RWPE2 (cell line): ENCODE data around the gene PEAK1.

Experiments used
- ATAC-seq: fragments of 200-7000 bp; cut with Tn5 transposase; 3 replicates; pipeline ENCODE4 v1.9.1; 2021; ENCODE audit warnings: low read depth
- DNase-seq: peaks from one replicate; pipeline ENCODE4 v3.0.0-alpha.2; 2020; ENCODE audit warnings: low spot score
- H3K27ac ChIP-seq: fragments of 450-650 bp; 2 replicates; pipeline ENCODE4 v1.5.1; 2017; ENCODE audit warnings: mild to moderate bottlenecking; ENCODE audit not compliant: poor library complexity, severe bottlenecking
- H3K27me3 ChIP-seq: fragments of 250-450 bp; sonication (Bioruptor Pico); 2 replicates; pipeline ENCODE4 v1.5.1; 2021; ENCODE audit warnings: mild to moderate bottlenecking, moderate library complexity; ENCODE audit not compliant: insufficient read depth, poor library complexity, severe bottlenecking
- H3K36me3 ChIP-seq: fragments of 250-450 bp; sonication (Bioruptor Pico); 2 replicates; pipeline ENCODE4 v1.5.1; 2020; ENCODE audit warnings: low read depth, mild to moderate bottlenecking, moderate library complexity
- H3K4me1 ChIP-seq: fragments of 250-450 bp; sonication (Bioruptor Pico); 2 replicates; pipeline ENCODE4 v1.5.1; 2021; ENCODE audit warnings: mild to moderate bottlenecking, moderate library complexity; ENCODE audit not compliant: insufficient read depth, poor library complexity, severe bottlenecking
- H3K4me3 ChIP-seq: fragments of 250-450 bp; sonication (Bioruptor Pico); 2 replicates; pipeline ENCODE4 v1.5.1; 2021; ENCODE audit warnings: mild to moderate bottlenecking, moderate library complexity; ENCODE audit not compliant: severe bottlenecking
- H3K9me3 ChIP-seq: fragments of 250-450 bp; sonication (Bioruptor Pico); 2 replicates; pipeline ENCODE4 v1.5.1; 2021; ENCODE audit warnings: mild to moderate bottlenecking, moderate library complexity; ENCODE audit not compliant: severe bottlenecking
- CTCF ChIP-seq: fragments of 450-650 bp; IDR thresholded peaks from one replicate; pipeline ENCODE4 v1.5.1; 2017; ENCODE audit warnings: mild to moderate bottlenecking, moderate library complexity; ENCODE audit not compliant: poor library complexity, severe bottlenecking

PEAK1 gene

GRCh38 chr15:77058468-77058867 is 361.4 kb downstream of the PEAK1 start:
- DNase-seq: no peak
- Histone ChIP-seq H3K27ac (no peak overlapping the region), H3K9me3 (no peaks in the 10 kb centered on the region), H3K4me3 (no peak overlapping the region), H3K27me3 (no peaks in the 10 kb centered on the region), H3K36me3 (peaks cover 20% of the 10 kb centered on the region), H3K4me1 (peaks cover 41% of the 10 kb centered on the region)
- TF ChIP-seq CTCF: no peak
- no peak for ATAC-seq

- Histone ChIP-seq H3K27ac (peak overlapping the region; percentile 0), H3K4me1 (peaks cover 40% of the 10 kb centered on the region), H3K36me3 (peaks cover 25% of the 10 kb centered on the region), H3K4me3 (no peak overlapping the region), H3K27me3 (no peaks in the 10 kb centered on the region), H3K9me3 (no peaks in the 10 kb centered on the region)
- DNase-seq (no peak), ATAC-seq (peak; percentile 74)
- no peak for TF ChIP-seq CTCF
These were observed 362.2 kb downstream of the PEAK1 start for GRCh38 chr15:77057685-77058084.

GRCh38 chr15:77057072-77057471 is 362.8 kb downstream of the PEAK1 start:
- peak overlapping the region; percentile 0 for H3K27ac ChIP-seq
- peaks cover 31% of the 10 kb centered on the region for H3K36me3 ChIP-seq
- ATAC-seq: no peak
- no peak for TF ChIP-seq CTCF
- H3K4me1 ChIP-seq: peaks cover 40% of the 10 kb centered on the region
- no peaks in the 10 kb centered on the region for H3K27me3 ChIP-seq
- H3K9me3 ChIP-seq: no peaks in the 10 kb centered on the region
- no peak for DNase-seq
- H3K4me3 ChIP-seq: no peak overlapping the region

GRCh38 chr15:77053709-77054108 is 366.2 kb downstream of the PEAK1 start:
- Histone ChIP-seq H3K4me3 (no peak overlapping the region), H3K27ac (no peak overlapping the region), H3K36me3 (peaks cover 48% of the 10 kb centered on the region), H3K27me3 (no peaks in the 10 kb centered on the region), H3K9me3 (no peaks in the 10 kb centered on the region), H3K4me1 (peaks cover 17% of the 10 kb centered on the region)
- ATAC-seq (peak; percentile 41; the same call in 1 of the 3 replicates), DNase-seq (no peak)
- TF ChIP-seq CTCF: no peak

- no peak for TF ChIP-seq CTCF
- Histone ChIP-seq H3K4me3 (no peak overlapping the region), H3K27me3 (no peaks in the 10 kb centered on the region), H3K9me3 (no peaks in the 10 kb centered on the region), H3K27ac (no peak overlapping the region), H3K4me1 (peaks cover 7% of the 10 kb centered on the region), H3K36me3 (peaks cover 57% of the 10 kb centered on the region)
- ATAC-seq: no peak
- no peak for DNase-seq
These were observed 367.3 kb downstream of the PEAK1 start for GRCh38 chr15:77052556-77052955.
